GM12878 (cell line): ENCODE measurements around the gene LIN52.

Experiments used
- BHLHE40 ChIP-seq, 2 experiments: fragments of 450-650 bp in 1 of 2; IDR thresholded peaks; 2 replicates each; pipeline ENCODE4 v1.6.1; 2011 to 2017; ENCODE audit warnings: low read depth in 2 of 2, borderline replicate concordance in 1 of 2, improper control_type of control experiment in 1 of 2, low read length in 1 of 2, mild to moderate bottlenecking in 1 of 2
- CREM ChIP-seq: IDR thresholded peaks from 2 replicates; pipeline ENCODE4 v1.6.1; 2014; ENCODE audit warnings: antibody characterized with exemption, low read depth
- GABPA ChIP-seq: IDR thresholded peaks from 2 replicates; pipeline ENCODE4 v1.6.1; 2014; ENCODE audit warnings: antibody characterized with exemption, low read depth, mild to moderate bottlenecking, inconsistent platforms
- NR2C2 ChIP-seq: IDR thresholded peaks from 2 replicates; pipeline ENCODE4 v1.6.1; 2011; ENCODE audit warnings: borderline replicate concordance, low read depth; ENCODE audit not compliant: control insufficient read depth, insufficient read length
- POLR2A ChIP-seq: IDR thresholded peaks from 2 replicates; pipeline ENCODE4 v1.6.1; 2011; ENCODE audit warnings: low read depth, mild to moderate bottlenecking, low read length
- SMC3 ChIP-seq: IDR thresholded peaks from 2 replicates; pipeline ENCODE4 v1.6.1; 2011; ENCODE audit warnings: low read length, improper control_type of control experiment, borderline replicate concordance
- SUPT20H ChIP-seq: IDR thresholded peaks from 2 replicates; pipeline ENCODE4 v1.6.1; 2011; ENCODE audit warnings: low read depth, mild to moderate bottlenecking, low read length, moderate library complexity, borderline replicate concordance; ENCODE audit not compliant: control insufficient read depth
- TF ChIP-seq, protein P1 (sequence below), 3 experiments: IDR thresholded peaks in 2 of 3; conservative IDR thresholded peaks in 1 of 3; 2 replicates each; pipeline ENCODE4 v1.5.1; 2011; ENCODE audit warnings: low read depth in 3 of 3, low read length in 3 of 3, mild to moderate bottlenecking in 3 of 3, control low read depth in 2 of 3, moderate library complexity in 2 of 3, inconsistent platforms in 1 of 3, mixed read lengths in 1 of 3; ENCODE audit not compliant: control insufficient read depth in 2 of 3, insufficient read depth in 1 of 3; ENCODE audit errors: extremely low read depth in 1 of 3
- TF ChIP-seq, protein P2 (sequence below): fragments of 450-650 bp; IDR thresholded peaks from 2 replicates; pipeline ENCODE4 v1.6.1; 2017; ENCODE audit warnings: borderline replicate concordance

DNA sequence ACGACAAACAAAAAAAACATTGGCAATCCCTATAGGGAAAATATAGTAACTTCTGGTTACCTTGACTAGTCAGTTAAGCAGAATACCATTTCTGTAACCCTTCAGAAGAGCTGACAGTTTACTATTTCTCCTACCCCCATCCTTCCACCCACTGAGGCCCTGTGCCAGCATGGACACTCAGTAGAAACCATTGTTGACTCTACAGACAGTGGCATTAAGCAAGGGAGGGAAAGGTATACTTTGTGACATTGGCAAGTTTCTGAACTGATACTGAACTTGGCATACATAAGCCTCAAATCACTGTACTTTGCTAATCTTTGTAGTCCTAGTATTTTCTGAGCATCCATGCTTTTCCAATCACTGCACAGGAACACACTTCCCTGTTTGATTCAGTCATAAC lies 121.1 kb downstream of the LIN52 start:
- TF ChIP-seq, protein P1, sequence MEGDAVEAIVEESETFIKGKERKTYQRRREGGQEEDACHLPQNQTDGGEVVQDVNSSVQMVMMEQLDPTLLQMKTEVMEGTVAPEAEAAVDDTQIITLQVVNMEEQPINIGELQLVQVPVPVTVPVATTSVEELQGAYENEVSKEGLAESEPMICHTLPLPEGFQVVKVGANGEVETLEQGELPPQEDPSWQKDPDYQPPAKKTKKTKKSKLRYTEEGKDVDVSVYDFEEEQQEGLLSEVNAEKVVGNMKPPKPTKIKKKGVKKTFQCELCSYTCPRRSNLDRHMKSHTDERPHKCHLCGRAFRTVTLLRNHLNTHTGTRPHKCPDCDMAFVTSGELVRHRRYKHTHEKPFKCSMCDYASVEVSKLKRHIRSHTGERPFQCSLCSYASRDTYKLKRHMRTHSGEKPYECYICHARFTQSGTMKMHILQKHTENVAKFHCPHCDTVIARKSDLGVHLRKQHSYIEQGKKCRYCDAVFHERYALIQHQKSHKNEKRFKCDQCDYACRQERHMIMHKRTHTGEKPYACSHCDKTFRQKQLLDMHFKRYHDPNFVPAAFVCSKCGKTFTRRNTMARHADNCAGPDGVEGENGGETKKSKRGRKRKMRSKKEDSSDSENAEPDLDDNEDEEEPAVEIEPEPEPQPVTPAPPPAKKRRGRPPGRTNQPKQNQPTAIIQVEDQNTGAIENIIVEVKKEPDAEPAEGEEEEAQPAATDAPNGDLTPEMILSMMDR (IDR thresholded peaks at IDR 0.05 in 2 of 3, conservative IDR thresholded peaks at IDR 0.05 in 1 of 3; ENCODE audit: control insufficient read depth in 2 of 3, extremely low read depth in 1 of 3, insufficient read depth in 1 of 3, low read depth in 3 of 3, low read length in 3 of 3): no peak
- TF ChIP-seq POLR2A (no peak), CREM (no peak), SMC3 (no peak), GABPA (no peak), SUPT20H (no peak), NR2C2 (no peak), BHLHE40 (IDR thresholded peaks at IDR 0.05; ENCODE audit: borderline replicate concordance in 1 of 2, low read depth in 2 of 2, low read length in 1 of 2) (no peak)
- TF ChIP-seq, protein P2, sequence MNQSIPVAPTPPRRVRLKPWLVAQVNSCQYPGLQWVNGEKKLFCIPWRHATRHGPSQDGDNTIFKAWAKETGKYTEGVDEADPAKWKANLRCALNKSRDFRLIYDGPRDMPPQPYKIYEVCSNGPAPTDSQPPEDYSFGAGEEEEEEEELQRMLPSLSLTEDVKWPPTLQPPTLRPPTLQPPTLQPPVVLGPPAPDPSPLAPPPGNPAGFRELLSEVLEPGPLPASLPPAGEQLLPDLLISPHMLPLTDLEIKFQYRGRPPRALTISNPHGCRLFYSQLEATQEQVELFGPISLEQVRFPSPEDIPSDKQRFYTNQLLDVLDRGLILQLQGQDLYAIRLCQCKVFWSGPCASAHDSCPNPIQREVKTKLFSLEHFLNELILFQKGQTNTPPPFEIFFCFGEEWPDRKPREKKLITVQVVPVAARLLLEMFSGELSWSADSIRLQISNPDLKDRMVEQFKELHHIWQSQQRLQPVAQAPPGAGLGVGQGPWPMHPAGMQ: no peak
